BLaER1 (cell line): Measurements from ENCODE around the gene ABCC9.

Experiments
- H3K27ac ChIP-seq: shearing (Covaris generic); formaldehyde crosslinking; 2 replicates; pipeline ENCODE4 v1.8.1; 2022
- H3K27me3 ChIP-seq: shearing (Covaris generic); formaldehyde crosslinking; 2 replicates; pipeline ENCODE4 v1.8.1; 2022
- H3K36me3 ChIP-seq: shearing (Covaris generic); formaldehyde crosslinking; 2 replicates; pipeline ENCODE4 v1.8.1; 2022
- H3K4me1 ChIP-seq: shearing (Covaris generic); formaldehyde crosslinking; 2 replicates; pipeline ENCODE4 v1.8.1; 2022
- H3K4me2 ChIP-seq: shearing (Covaris generic); formaldehyde crosslinking; 2 replicates; pipeline ENCODE4 v1.8.1; 2022
- H3K4me3 ChIP-seq: shearing (Covaris generic); formaldehyde crosslinking; 2 replicates; pipeline ENCODE4 v1.8.1; 2022
- H3K9ac ChIP-seq: shearing (Covaris generic); formaldehyde crosslinking; 2 replicates; pipeline ENCODE4 v1.8.1; 2022
- H3K9me3 ChIP-seq: shearing (Covaris generic); formaldehyde crosslinking; 2 replicates; pipeline ENCODE4 v1.8.1; 2022
- H4K20me1 ChIP-seq: shearing (Covaris generic); formaldehyde crosslinking; 2 replicates; pipeline ENCODE4 v1.8.1; 2022
- Cebpa-rat ChIP-seq: shearing (Covaris generic); IDR thresholded peaks from 2 replicates; pipeline ENCODE4 v1.8.1; 2022

Gene ABCC9

DNA sequence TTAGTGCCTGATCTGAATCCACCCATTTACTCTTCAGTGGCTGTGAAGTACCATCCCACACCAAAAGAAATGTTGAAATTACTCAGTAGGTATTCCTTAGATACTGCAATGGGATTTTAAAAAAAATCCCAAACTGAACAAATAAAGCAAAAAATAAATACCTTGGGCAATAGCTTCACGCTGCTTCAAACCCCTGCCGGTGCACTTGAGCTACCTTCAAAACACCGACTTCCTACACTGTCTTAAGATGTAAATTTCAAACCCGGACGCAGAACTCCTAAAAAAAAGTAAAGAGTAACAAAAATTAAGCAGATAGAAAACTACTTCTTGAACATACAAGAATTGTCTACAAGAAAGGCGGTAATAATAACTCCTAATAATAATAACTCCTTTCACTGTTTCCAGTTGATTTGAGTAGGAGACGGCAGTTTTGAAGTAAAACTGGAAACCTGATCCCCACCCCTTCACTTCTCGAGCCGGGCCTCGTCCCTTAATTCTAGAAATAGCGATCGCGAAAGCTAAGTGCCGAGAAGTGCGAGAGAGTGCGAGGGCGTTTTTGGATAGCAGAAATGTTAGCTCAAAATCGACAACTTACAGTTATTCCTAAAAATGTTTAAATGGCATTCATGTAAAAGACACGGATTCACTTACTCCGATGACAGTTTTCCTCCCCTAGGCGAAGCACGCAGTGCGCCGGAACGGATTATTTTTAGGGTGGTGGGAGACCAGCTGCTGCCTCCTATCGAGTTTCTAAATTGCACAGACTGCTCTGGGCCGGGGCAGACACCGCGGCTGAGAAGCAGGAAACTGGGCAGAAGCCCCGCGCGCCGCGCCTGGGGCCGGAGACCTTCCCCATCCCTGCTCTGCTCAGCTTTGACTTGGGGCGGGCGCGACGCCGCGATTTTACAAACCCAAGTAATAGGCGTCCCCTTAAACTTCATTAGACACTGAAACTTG is at the start of gene ABCC9:
TSS of gene ABCC9 (minus strand) at position 878 of the 957 bp plus-strand sequence. CDS start 4,752 bp downstream, outside the sequence.
- H3K4me1 ChIP-seq, result no peaks in the 10 kb centered on the region
- H3K9me3 ChIP-seq, result peaks cover 14% of the 10 kb centered on the region; the same call in 1 of the 2 replicates
- no peaks in the 10 kb centered on the region for H4K20me1 ChIP-seq
- H3K27me3 ChIP-seq, result no peaks in the 10 kb centered on the region
- no peaks in the 10 kb centered on the region for H3K36me3 ChIP-seq
- TF ChIP-seq Cebpa-rat, result no peak
- no peak within 1 kb of the TSS for H3K27ac ChIP-seq
- no peak within 1 kb of the TSS for H3K4me3 ChIP-seq
- no peak within 1 kb of the TSS for H3K4me2 ChIP-seq
- H3K9ac ChIP-seq, result no peak within 1 kb of the TSS

- TF ChIP-seq Cebpa-rat, result no peak
- Histone ChIP-seq H3K9me3 (no peaks in the 10 kb centered on the region), H3K9ac (no peak overlapping the region), H4K20me1 (no peaks in the 10 kb centered on the region), H3K36me3 (no peaks in the 10 kb centered on the region), H3K4me2 (no peak overlapping the region), H3K27me3 (no peaks in the 10 kb centered on the region), H3K4me3 (no peak overlapping the region), H3K27ac (no peak overlapping the region), H3K4me1 (no peaks in the 10 kb centered on the region)
These were observed 48.7 kb upstream of the ABCC9 start for GRCh38 chr12:21989819-21990412.

DNA sequence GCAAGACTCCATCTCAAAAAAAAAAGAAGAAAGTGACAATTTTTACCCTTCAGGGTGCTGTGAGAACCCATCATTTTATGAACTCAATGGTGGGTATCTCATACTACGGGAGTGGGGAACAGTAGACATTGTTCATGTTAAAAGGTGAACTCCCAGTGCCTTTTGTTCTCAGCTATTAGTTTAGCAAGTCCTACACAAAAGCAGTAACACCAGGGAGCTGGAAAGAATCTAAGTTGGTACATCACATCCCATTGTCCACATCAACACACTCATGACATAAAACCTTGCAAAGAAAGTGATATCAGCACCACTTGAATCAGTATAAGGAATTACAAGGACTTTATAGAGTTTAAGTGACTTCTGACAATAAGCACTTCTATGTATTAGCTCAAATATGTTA is 47.4 kb upstream of the ABCC9 start:
- H3K4me1 ChIP-seq, result no peaks in the 10 kb centered on the region
- no peak overlapping the region for H3K4me2 ChIP-seq
- no peaks in the 10 kb centered on the region for H4K20me1 ChIP-seq
- H3K9me3 ChIP-seq, result no peaks in the 10 kb centered on the region
- H3K4me3 ChIP-seq, result no peak overlapping the region
- H3K36me3 ChIP-seq, result no peaks in the 10 kb centered on the region
- H3K27me3 ChIP-seq, result no peaks in the 10 kb centered on the region
- H3K27ac ChIP-seq, result no peak overlapping the region
- TF ChIP-seq Cebpa-rat, result no peak
- no peak overlapping the region for H3K9ac ChIP-seq

- no peaks in the 10 kb centered on the region for H3K9me3 ChIP-seq
- no peak overlapping the region for H3K27ac ChIP-seq
- no peak overlapping the region for H3K9ac ChIP-seq
- H3K27me3 ChIP-seq, result no peaks in the 10 kb centered on the region
- no peak overlapping the region for H3K4me3 ChIP-seq
- H4K20me1 ChIP-seq, result no peaks in the 10 kb centered on the region
- TF ChIP-seq Cebpa-rat, result no peak
- no peak overlapping the region for H3K4me2 ChIP-seq
- H3K4me1 ChIP-seq, result no peaks in the 10 kb centered on the region
- no peaks in the 10 kb centered on the region for H3K36me3 ChIP-seq
These were observed 46.5 kb upstream of the ABCC9 start for GRCh38 chr12:21987755-21988154.

DNA sequence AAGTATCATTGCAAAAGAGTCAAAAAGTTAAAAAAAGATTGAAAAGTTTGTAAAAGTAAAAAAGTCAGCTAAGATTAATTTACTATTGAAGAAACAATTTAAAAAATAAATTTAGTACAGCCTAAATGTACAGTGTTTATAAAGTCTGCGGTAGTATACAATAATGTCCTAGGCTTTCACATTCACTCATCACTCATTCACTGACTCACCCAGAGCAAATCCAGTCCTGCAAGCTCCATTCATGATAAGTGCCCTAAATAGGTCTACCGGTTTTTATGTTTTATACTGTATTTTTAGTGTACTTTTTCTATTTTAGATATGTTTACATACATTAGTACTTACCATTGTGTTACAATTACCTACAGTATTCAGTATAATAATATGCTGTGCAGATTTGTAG is 43.9 kb upstream of the ABCC9 start:
- H3K27ac ChIP-seq, result no peak overlapping the region
- no peak overlapping the region for H3K9ac ChIP-seq
- no peaks in the 10 kb centered on the region for H3K36me3 ChIP-seq
- H3K4me2 ChIP-seq, result no peak overlapping the region
- no peaks in the 10 kb centered on the region for H3K4me1 ChIP-seq
- no peaks in the 10 kb centered on the region for H3K9me3 ChIP-seq
- H3K27me3 ChIP-seq, result no peaks in the 10 kb centered on the region
- no peak for TF ChIP-seq Cebpa-rat
- H4K20me1 ChIP-seq, result no peaks in the 10 kb centered on the region
- no peak overlapping the region for H3K4me3 ChIP-seq

DNA sequence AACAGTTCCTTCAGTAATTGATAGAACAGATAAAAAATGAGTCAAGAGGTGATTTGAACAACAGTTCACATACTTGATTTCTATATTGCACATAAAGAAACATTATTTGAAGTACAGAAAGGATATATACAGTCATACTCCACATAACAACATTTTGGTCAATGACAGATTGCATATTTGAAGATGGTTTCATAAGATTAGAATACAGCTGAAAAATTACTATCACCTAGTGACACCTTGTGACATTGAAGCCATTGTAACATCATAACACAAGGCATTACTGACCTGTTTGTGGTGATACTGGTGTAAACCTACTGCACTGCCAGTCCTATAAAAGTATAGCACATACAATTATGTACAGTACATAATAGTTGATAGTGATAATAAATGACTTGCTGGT is 43.1 kb upstream of the ABCC9 start:
- H3K4me1 ChIP-seq, result no peaks in the 10 kb centered on the region
- no peak overlapping the region for H3K4me2 ChIP-seq
- H3K9ac ChIP-seq, result no peak overlapping the region
- H3K36me3 ChIP-seq, result no peaks in the 10 kb centered on the region
- TF ChIP-seq Cebpa-rat, result no peak
- no peaks in the 10 kb centered on the region for H4K20me1 ChIP-seq
- H3K4me3 ChIP-seq, result no peak overlapping the region
- no peaks in the 10 kb centered on the region for H3K27me3 ChIP-seq
- H3K27ac ChIP-seq, result no peak overlapping the region
- no peaks in the 10 kb centered on the region for H3K9me3 ChIP-seq

DNA sequence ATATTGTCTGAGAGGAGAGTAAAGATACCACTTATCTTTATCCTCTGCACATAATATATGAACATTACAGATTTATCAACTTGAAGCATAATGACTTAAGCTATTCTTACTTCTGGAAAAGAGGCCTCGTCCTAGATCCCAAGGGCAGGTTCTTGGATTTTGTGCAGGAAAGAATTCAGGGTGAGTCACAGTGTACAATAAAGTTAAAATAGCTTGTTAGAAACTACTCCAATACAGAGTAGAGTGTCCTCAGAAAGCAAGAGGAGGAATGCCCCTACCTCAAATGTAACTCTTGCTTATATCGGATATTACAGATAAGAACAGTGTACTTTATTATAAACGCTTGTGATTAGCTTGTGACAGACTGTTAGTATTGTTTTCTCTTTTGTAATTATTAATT is 41.9 kb upstream of the ABCC9 start:
- Histone ChIP-seq H3K4me1 (no peaks in the 10 kb centered on the region), H3K4me3 (no peak overlapping the region), H4K20me1 (no peaks in the 10 kb centered on the region), H3K36me3 (no peaks in the 10 kb centered on the region), H3K27ac (no peak overlapping the region), H3K9me3 (no peaks in the 10 kb centered on the region), H3K27me3 (no peaks in the 10 kb centered on the region), H3K4me2 (no peak overlapping the region), H3K9ac (no peak overlapping the region)
- TF ChIP-seq Cebpa-rat, result no peak

- Histone ChIP-seq H3K27ac (no peak overlapping the region), H3K36me3 (no peaks in the 10 kb centered on the region), H3K9me3 (no peaks in the 10 kb centered on the region), H3K4me1 (no peaks in the 10 kb centered on the region), H3K4me2 (no peak overlapping the region), H3K27me3 (no peaks in the 10 kb centered on the region), H3K9ac (no peak overlapping the region), H3K4me3 (no peak overlapping the region), H4K20me1 (no peaks in the 10 kb centered on the region)
- TF ChIP-seq Cebpa-rat, result no peak
These were observed 39.3 kb upstream of the ABCC9 start for GRCh38 chr12:21980544-21980943.

DNA sequence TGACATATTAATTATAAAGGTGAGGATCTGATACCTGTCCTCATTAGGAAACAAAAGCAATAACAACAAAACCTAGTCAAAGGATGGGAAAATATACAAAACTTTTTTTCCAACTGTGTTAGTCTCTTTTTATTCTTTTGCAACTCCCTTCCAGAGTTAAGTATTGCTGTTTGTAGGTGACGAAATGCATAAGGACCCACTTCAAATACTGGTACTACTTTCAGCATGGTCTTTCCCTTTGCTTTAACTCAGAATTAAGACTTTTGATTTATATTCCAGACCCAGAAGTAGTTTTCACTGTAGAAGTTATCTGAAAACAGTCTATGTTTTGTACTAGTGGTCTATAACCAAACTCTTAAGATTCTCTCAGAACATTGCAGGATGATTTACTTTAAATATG is 34.1 kb upstream of the ABCC9 start:
- Histone ChIP-seq H3K4me2 (no peak overlapping the region), H3K27me3 (no peaks in the 10 kb centered on the region), H4K20me1 (no peaks in the 10 kb centered on the region), H3K27ac (no peak overlapping the region), H3K9ac (no peak overlapping the region), H3K4me3 (no peak overlapping the region), H3K36me3 (no peaks in the 10 kb centered on the region), H3K4me1 (no peaks in the 10 kb centered on the region), H3K9me3 (no peaks in the 10 kb centered on the region)
- no peak for TF ChIP-seq Cebpa-rat

DNA sequence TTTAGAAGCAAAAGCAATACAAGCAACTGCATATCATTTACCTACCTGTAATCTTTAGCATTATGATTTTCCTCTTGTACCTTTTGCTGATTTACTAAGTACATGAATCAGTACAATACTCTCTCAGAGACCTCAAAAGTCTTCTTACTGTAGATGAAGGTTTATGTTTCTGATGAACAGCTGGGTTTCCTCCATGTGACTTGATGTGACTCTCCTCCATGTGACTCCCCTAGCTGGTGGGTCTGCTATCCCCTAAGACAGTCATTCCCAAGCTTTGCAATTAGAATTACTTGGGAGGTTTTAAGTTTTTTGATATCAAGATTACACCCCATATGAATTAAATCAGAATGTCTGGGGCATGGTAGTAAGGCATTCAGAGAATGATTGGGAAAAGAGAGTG is 32.0 kb upstream of the ABCC9 start:
- H3K4me3 ChIP-seq, result no peak overlapping the region
- H3K27ac ChIP-seq, result no peak overlapping the region
- TF ChIP-seq Cebpa-rat, result no peak
- no peaks in the 10 kb centered on the region for H3K9me3 ChIP-seq
- no peaks in the 10 kb centered on the region for H3K4me1 ChIP-seq
- no peaks in the 10 kb centered on the region for H4K20me1 ChIP-seq
- H3K4me2 ChIP-seq, result no peak overlapping the region
- no peaks in the 10 kb centered on the region for H3K27me3 ChIP-seq
- H3K36me3 ChIP-seq, result no peaks in the 10 kb centered on the region
- H3K9ac ChIP-seq, result no peak overlapping the region
